Testis (tissue), 3 donors: Measurements from ENCODE around the gene VWA7. TPM values are rescaled to one million over a fixed set of nuclear protein-coding genes. Genes with fewer than 3 reads are reported as not detected.
"Not testable (repeated sequence)": the region's sequence is repeated elsewhere in the genome, so short reads cannot be mapped to it uniquely, and the experiment has no call there.

ENCODE experiments used
- DNase-seq: peaks from one replicate; pipeline ENCODE4 v3.0.0-alpha.2; 2019
- H3K27ac ChIP-seq, 2 donors: fragments of 200-600 bp; sonication (generic); one replicate each; pipeline ENCODE4 v1.5.1; 2019
- H3K27me3 ChIP-seq: fragments of 200-600 bp; sonication (generic); one replicate; pipeline ENCODE4 v1.5.1; 2019
- H3K36me3 ChIP-seq: fragments of 200-600 bp; sonication (generic); one replicate; pipeline ENCODE4 v1.5.1; 2017; ENCODE audit warnings: low read depth; ENCODE audit errors: missing control alignments
- H3K4me1 ChIP-seq: fragments of 200-600 bp; sonication (generic); one replicate; pipeline ENCODE4 v1.5.1; 2019
- H3K4me3 ChIP-seq, 2 donors: fragments of 200-600 bp; sonication (generic); one replicate each; pipeline ENCODE4 v1.5.1; 2017 to 2019
- H3K9me3 ChIP-seq: fragments of 200-600 bp; sonication (generic); one replicate; pipeline ENCODE4 v1.5.1; 2017
- CTCF ChIP-seq, 3 experiments: fragments of 450-650 bp in 2 of 3; fragments of 200-600 bp in 1 of 3; sonication (generic) in 1 of 3; IDR thresholded peaks; one replicate each; pipeline ENCODE4 v1.5.1; 2016 to 2019; ENCODE audit warnings: antibody characterized with exemption in 3 of 3, mild to moderate bottlenecking in 2 of 3, moderate library complexity in 1 of 3
- POLR2A ChIP-seq: fragments of 450-650 bp; IDR thresholded peaks from one replicate; pipeline ENCODE4 v1.6.1; 2017; ENCODE audit warnings: antibody characterized with exemption, mild to moderate bottlenecking, moderate library complexity
- WGBS, 2 donors: methylation state at CpG; one replicate each; pipeline ENCODE4 v1.1.5; 2018; 5-methylcytosine and 5-hydroxymethylcytosine counted together
- intact Hi-C: fragments of 100-400 bp; cut with DNase I; formaldehyde crosslinking; loops from one replicate; pipeline ENCODE4 v1.15.1; 2023; ENCODE audit warnings: low total_unique reads
- polyA plus RNA-seq: library from polyadenylated mRNA; stranded (reverse); fragments of 350-450 nt; fragmentation: Illumina TruSeq; extraction: RNeasy Lipid Tissue Mini Kit (QIAGEN cat#74804); gene quantifications from one replicate; pipeline ENCODE4 v1.2.3, GENCODE V29; 2014; ENCODE audit warnings: low read depth, low replicate concordance; ENCODE audit not compliant: insufficient read depth
- total RNA-seq, 2 donors: library from RNA; depleted of rRNA; stranded (reverse); fragments of >200 nt; gene quantifications; one replicate each; pipeline ENCODE4 v1.2.3, GENCODE V29; 2016

The VWA7 gene
- total and polyA plus RNA-seq, 3 donors from 2014 or later, result 2.7 to 6.3 (median 3.1) TPM

DNA sequence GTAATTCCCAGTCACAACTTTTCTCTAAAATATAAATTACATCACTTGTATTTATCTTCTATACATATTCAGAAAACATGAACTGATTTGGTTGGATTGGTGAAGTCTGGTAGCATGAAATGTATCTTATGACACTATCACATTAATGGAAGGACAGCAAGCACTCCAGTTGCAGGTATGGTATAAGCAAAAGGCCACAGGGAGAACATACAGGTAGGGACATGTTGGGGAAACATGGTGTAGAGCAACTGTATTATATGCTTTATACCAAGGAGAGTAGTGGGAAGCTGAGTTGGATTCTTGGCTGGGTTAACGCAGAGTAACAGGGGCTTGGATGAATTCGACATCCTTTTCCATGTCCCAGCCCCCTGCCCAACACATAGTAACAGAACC, 19.9 kb upstream of the VWA7 start:
- no peaks in the 10 kb centered on the region for H3K27me3 ChIP-seq
- DNase-seq, result no peak
- H3K4me1 ChIP-seq, result peaks cover 13% of the 10 kb centered on the region
- no peaks in the 10 kb centered on the region for H3K9me3 ChIP-seq
- H3K4me3 ChIP-seq, result no peak overlapping the region
- intact Hi-C loops, result no loop called here
- 64 to 82% methylated on average over 2 of the region's 2 CpGs for WGBS, 2 donors
- no peak overlapping the region for H3K27ac ChIP-seq
- TF ChIP-seq CTCF (IDR thresholded peaks at IDR 0.05), result no peak
- no peak for TF ChIP-seq POLR2A
- H3K36me3 ChIP-seq, result no peaks in the 10 kb centered on the region

DNA sequence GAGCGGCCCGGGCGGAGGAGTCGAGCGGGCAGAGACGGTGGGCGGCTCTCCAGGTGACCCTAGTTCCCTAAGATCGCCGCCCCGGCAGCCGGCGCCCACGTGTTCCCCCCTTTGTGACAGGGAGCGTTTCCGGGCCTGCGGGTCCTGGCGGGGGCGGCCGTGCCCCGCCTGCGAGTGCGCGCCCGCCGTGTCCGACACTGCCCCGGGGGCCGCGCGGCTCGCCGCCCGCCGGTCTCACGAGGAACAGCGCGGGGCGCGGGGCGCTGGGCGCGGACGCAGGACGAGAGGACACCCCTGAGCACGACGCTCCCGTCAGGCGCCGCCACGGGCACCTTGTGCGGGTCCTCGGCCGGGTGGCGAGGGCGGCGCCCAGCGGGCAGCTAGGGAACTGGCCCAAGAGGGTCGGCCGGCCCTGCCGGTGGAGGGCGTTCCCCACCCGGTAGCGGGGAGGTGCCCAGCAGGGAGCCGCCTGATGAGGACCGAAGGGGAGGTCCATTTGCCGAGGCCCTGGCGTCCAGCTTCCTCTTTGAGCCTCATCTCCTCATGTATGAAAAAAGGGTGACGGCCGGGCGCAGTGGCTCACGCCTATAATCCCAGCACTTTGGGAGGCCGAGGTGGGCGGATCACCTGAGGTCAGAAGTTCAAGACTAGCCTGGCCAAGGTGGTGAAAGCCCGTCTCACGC, 18.6 kb upstream of the VWA7 start, which contains the start of gene VARS1:
Gene VARS1 (minus strand): TSS at position 137 of the 683 bp plus-strand sequence. CDS start 535 bp downstream, outside the sequence.
- Histone ChIP-seq H3K27me3 (no peaks in the 10 kb centered on the region), H3K9me3 (no peaks in the 10 kb centered on the region), H3K27ac (peak within 1 kb of the TSS; percentile 71 to 97), H3K36me3 (no peaks in the 10 kb centered on the region), H3K4me1 (peaks cover 13% of the 10 kb centered on the region), H3K4me3 (peak within 1 kb of the TSS; percentile 91 to 98)
- intact Hi-C loops, result no loop called here
- 0 to 20% methylated on average over 1 to 51 of the region's 75 CpGs for WGBS, 2 donors
- DNase-seq, result peak; percentile 88
- no peak for TF ChIP-seq POLR2A
- peak; percentile 76 to 95 (median 91) for TF ChIP-seq CTCF (IDR thresholded peaks at IDR 0.05)

GRCh38 chr6:31794866-31795615, 17.9 kb upstream of the VWA7 start:
- intact Hi-C loops, result no loop called here
- Histone ChIP-seq H3K36me3 (no peaks in the 10 kb centered on the region), H3K27ac (peak overlapping the region; percentile 71 to 97), H3K4me1 (peaks cover 13% of the 10 kb centered on the region), H3K9me3 (no peaks in the 10 kb centered on the region), H3K4me3 (peak overlapping the region; percentile 91 to 98), H3K27me3 (no peaks in the 10 kb centered on the region)
- WGBS, 2 donors, result 0 to 1% methylated on average over 38 to 44 of the region's 44 CpGs
- DNase-seq, result no peak
- no peak for TF ChIP-seq CTCF (IDR thresholded peaks at IDR 0.05)
- no peak for TF ChIP-seq POLR2A

- TF ChIP-seq POLR2A (no peak), CTCF (IDR thresholded peaks at IDR 0.05) (no peak)
- H3K4me1 ChIP-seq, result peaks cover 13% of the 10 kb centered on the region
- no peak for DNase-seq
- intact Hi-C loops, result no loop called here
- peak overlapping the region; percentile 71 to 97 for H3K27ac ChIP-seq
- H3K4me3 ChIP-seq, result peak overlapping the region; percentile 91 to 98
- H3K27me3 ChIP-seq, result no peaks in the 10 kb centered on the region
- H3K9me3 ChIP-seq, result no peaks in the 10 kb centered on the region
- H3K36me3 ChIP-seq, result no peaks in the 10 kb centered on the region
- WGBS, 2 donors, result 11 to 14% methylated on average over 7 of the region's 7 CpGs
Measured at GRCh38 chr6:31794294-31794865, 17.3 kb upstream of the VWA7 start.

DNA sequence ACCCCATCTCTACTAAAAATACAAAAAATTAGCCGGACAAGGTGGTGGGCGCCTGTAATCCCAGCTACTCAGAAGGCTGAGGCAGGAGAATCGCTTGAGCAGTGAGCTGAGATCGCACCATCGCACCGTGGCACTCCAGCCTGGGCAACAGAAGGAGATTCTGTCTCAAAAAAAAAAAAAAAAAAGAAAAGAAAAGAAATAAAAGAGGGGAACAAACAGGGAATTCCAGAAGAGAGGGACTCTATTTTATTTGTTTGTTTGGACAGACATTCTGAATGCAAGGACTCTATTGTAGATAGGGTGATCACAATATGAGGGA, 16.8 kb upstream of the VWA7 start:
- H3K9me3 ChIP-seq, H3K27me3 ChIP-seq, DNase-seq, intact Hi-C loops, H3K27ac ChIP-seq, H3K36me3 ChIP-seq, H3K4me3 ChIP-seq: not testable (repeated sequence)
- H3K4me1 ChIP-seq, result peaks cover 13% of the 10 kb centered on the region
- 85 to 95% methylated on average over 6 of the region's 6 CpGs for WGBS, 2 donors
